ENCODE data around the gene CNTFR. TPM values are rescaled to one million over a fixed set of nuclear protein-coding genes. Genes with fewer than 3 reads are reported as not detected.

Gene CNTFR
- total RNA-seq, 1 donor from 2014 or later: not detected

DNA sequence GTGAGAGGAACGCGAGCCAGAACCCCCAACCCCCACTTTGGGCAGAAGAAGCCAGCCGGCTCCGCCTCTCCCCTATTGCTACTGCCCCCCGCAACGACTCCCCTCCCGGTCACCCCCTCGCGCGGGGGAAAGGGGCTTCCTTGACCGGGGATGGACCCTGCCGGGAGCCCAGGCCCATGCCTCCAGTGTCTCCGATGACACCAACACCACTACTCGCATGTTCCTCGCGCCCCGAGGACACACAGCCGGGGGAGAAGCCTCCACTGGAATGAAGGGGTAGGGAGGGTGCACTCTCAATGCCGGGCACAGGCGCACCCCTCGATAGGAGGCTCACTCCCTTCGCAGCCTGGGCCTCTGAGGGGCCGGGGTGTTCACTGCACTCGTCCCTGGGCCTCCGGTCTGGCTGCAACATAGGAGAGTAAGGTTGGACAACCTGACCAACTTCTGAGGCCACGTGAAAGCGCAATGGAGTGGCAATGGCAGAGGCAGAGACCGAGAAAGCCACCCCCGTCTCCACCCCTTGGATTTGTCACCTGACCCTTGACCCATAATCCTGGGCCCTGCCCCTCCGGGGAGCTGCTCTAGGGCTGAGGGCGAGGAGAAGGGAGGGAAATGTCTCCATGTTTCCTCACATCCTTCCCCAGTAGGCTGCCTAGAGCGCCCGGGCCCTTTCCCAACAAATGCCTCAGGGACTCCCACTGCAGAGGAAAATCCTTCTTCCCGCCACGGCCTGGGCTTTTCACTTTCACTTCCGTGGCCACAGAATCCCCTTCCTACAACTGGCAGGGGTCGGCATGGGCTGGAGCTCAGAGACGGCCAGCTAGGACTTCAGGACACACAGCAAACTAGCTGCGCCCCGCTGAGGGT is 1.1 kb upstream of the CNTFR start:
- no peak for DNase-seq (ENCODE audit: extremely low read depth, low read depth, low spot score)

DNA sequence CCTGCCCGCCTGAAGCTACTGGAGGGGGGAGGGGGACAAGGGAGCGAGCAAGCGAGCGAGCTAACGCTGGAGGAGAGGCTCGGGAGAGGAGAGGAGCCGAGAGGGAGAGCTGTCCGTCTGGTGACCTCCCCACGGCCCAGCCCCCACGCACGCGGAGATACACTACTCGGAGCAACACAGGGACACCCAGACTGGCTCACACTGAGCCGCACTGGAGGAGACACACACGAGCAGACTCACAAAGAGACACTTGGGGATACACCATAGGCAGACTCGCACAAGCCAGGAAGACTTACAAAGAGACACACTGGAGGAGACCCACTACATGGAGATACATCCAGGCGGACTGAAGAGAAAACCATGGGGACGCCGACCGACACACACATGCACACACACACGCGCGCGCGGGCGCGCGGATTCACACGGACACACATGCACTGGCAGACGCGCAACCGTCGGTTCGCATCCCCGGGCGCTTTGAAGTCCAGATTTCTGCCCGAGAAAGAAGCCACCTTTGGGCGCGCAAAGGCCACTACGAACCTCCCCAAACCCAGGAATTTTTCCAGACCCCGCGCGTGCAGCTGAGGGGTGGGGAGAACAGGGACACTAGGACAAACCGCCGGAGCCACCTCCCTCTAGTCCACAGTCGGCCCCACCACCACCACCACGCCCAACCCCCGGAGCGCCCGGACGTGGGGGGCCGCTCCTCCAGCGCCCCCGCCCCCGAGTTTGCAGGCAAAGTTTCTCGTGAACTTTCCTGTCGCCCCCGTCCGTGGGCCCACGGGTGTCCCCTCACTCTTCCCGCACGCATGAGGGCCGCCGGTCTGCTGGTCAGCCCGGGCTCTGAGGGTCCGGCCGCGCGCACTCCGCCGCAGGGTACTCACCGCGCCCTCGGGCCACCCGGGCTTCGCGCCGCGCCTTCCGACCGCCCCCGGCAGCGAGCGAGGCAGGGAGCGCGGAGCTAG is 571 bp downstream of the CNTFR start:
- no peak for DNase-seq (ENCODE audit: extremely low read depth, low read depth, low spot score)

DNA sequence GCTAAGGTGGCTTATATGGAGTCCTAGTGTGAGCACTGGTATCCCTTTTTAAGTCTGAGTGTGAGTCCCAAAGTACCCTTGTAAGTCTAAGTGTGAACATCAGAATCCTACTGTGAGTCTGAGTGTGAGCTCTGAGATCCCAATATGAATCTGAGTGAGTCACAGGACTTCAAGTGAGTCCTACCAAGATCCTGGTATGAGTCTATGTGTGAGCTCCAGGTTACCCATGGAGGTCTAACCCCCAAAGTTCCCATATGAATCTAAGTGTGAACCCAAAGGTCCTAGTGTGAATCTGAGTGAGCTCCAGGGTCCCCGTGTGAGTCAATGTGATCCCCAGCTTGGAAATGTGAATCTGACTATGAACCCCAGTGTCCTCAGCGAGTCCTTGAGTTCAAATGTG is 2.3 kb downstream of the CNTFR start:
- no peak for DNase-seq (ENCODE audit: extremely low read depth, low read depth, low spot score)

DNA sequence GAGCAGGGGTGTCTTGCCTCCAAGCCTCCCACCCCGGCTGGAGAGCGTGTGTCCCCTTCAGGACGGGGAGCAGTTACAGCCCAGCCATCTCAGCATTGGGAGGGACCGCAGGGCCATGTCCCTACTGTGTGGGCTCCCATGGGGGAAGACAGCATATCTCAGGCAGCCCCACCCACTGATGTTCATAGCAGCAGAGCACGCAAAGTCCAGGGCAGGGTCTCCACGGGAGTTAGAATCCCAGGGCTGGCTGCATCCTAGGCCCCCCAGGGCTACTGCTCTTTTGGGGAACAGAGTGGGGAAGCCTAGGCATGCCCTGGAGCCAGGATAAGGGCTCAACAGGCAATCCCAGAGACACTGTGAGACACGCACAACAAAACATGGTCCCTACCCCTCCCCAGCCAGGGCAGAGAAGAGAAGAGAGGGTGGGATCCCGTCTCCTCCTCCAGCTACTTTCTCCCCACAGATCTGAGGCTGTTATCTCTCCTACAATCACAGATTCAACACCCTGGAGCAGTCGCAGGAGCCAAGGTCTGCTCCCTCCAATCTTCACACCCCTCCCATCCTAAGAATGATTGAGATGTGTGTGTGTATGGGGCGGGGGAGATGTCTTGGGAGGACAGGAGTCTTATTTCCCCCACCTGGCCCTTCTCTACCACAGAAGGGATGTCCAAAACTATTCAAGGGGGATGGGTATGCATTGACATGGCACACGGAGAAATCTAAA is 3.4 kb downstream of the CNTFR start:
- no peak for DNase-seq (ENCODE audit: extremely low read depth, low read depth, low spot score)

DNA sequence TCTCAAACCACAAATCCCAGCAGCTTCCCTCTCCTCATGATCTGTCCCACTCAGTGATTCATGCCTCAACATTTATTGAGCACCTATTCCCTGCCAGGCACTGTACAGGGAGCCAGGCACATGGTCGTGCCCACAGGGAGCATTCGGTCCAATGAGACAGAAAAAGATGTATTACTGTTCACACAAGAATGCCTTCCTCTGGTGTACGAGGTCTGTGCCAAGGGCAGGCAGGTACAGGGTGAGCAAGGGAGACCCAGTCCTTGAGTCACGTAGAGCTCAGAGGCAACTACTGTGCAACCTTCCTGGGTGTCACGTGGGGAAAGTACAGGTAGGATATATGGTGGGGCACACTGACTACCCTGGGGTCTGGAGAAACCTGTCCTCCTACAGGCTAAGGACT is 4.6 kb downstream of the CNTFR start:
- no peak for DNase-seq (ENCODE audit: extremely low read depth, low read depth, low spot score)

DNA sequence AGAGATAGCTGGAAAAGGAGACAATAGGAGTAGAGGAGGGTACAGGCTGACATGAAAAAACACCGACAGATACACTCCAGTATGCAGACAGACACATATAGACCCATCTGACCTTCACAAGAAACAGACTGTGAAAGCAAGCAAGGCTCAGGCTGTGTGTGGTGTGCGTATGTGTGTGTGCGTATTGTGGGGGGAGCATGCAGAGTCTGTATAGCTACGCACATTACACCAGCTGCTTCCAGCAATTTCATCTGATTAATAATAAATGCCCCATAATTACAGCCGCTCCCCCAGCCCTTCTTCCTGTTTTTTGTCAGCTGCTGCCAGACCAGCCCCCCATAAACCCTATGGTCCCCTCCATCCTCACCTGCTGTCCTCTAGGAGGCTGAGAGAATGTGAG is 6.7 kb downstream of the CNTFR start:
- DNase-seq (ENCODE audit: extremely low read depth, low read depth, low spot score): no peak

DNA sequence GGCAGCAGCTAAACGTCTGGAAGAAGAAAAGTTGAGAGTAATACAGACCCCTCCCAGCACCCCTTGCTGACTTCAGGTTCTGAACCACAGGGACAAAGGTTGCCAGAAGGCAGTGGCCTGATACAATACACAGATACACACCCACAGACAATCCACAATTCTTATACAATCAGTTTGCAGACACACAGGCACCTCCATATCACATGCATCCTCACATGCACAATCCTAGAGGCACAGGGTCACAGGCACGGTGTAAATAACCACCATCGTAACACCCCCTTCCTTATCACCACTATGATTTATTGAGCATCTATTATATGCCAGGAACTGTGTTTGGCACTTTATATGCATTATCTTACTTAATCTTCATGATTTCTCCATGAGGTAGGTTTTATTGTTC is 8.2 kb downstream of the CNTFR start:
- no peak for DNase-seq (ENCODE audit: extremely low read depth, low read depth, low spot score)

DNA sequence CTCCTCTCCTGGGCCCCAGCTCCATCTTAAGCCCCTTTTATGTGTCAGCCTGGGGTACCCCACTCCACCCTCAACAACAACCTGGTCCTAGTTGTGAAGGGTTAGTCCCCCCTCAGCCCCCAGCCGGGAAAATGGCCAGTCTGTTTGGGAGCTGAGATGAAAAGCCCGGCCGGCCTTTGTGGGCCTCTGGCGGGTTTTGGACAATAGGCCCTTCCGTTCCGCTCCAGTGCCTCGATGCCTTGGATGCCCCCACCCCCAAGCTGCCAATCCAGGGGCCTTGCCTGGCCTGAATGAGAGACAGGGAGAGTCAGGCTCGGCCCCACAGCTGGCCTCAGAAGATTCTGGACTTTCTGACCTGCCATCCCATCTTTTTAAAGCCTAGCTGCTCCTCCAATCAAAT is 9.2 kb downstream of the CNTFR start:
- no peak for DNase-seq (ENCODE audit: extremely low read depth, low read depth, low spot score)

DNA sequence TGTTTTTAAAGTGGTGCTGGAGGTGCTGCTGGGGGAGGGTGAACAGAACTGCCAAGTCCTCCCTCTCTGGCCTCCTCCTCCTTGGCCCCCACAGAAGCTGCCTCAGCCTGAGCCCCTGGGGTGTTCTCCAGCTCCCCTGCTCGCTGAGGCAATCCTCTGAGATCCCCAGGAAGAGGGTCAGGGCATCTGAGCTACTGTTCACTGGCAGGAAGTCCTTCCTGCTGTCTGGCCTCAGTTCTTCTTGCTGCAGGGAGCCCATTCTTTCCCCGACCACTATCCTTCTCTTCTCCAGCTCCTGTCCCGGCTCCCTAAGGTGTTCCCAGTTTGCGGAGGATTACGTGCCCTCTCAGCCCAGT is 9.7 kb downstream of the CNTFR start:
- no peak for DNase-seq (ENCODE audit: extremely low read depth, low read depth, low spot score)

DNA sequence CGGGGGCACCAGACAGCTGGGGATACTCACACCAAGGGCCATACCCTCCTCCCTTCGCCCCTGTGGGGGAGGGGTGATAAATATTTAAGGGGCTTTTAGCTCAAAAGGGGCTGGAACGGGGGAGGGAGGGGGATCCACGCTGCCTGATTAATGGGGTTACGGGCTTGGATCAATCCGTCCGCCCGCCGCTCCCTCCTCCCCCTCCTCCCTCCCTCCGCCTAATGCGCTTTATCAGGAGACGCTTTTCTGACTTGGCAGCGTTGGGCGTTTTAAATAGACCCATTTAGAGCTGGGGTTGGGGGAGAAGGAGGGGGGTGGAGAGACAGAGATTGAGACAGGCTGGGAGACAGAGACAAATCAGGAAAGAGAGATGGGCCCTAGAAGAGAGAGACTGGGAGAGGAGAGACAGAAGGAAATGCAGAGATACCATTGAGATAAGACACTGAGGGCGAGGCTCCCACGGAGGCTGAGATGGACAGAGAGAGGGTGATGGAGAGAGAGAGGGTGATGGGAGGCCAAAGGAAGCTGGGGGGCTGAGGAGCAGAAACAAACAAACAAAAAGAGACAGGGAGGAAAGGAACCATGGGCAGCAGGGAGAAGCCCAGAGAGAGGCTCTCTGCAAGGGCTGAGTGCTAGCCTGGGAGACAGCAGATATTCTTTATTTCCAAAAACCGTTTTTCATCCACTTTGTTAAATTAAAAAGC is 10.3 kb downstream of the CNTFR start:
- DNase-seq (ENCODE audit: extremely low read depth, low read depth, low spot score): no peak

DNA sequence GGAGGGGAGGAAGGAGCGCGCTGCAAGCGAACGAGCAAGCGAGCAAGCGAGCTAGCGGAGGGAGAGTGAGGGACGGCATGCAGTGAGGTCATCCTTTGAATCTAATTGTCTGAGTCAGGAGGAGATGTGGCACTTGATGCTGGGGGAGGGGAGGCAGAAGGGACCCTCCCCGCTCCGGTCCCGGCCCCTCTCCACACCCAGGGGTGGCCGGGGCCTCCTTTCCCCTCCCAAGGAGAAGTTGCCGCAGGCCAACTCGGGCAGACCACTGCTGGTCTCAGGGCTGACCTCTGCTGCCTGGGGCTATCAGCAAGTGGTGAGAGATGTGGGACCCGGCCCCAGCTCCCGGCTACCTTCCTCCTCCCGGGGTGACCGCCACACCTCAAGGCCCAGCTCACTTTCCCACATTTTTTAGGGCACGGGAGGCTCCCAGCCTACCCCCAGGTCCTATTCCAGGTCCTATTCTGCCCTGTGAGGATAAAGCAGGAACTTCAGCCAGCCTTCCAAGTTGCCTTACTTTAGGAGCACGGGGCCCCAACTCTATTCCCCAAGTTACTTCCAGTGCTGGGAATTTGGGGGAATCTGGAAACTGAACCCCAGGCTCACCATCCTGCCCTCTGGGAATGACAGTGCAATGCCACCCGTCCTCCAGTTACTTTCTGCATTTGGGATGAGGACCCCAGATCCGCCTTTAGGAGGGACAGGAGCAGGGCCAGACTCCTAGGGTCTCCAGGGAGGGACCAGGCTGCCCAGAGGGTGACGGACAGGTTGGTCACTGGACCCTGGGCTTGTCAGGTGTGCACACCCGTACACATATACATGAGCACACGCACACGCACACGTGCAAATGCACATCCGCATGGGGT is 11.1 kb downstream of the CNTFR start:
- no peak for DNase-seq (ENCODE audit: extremely low read depth, low read depth, low spot score)

DNA sequence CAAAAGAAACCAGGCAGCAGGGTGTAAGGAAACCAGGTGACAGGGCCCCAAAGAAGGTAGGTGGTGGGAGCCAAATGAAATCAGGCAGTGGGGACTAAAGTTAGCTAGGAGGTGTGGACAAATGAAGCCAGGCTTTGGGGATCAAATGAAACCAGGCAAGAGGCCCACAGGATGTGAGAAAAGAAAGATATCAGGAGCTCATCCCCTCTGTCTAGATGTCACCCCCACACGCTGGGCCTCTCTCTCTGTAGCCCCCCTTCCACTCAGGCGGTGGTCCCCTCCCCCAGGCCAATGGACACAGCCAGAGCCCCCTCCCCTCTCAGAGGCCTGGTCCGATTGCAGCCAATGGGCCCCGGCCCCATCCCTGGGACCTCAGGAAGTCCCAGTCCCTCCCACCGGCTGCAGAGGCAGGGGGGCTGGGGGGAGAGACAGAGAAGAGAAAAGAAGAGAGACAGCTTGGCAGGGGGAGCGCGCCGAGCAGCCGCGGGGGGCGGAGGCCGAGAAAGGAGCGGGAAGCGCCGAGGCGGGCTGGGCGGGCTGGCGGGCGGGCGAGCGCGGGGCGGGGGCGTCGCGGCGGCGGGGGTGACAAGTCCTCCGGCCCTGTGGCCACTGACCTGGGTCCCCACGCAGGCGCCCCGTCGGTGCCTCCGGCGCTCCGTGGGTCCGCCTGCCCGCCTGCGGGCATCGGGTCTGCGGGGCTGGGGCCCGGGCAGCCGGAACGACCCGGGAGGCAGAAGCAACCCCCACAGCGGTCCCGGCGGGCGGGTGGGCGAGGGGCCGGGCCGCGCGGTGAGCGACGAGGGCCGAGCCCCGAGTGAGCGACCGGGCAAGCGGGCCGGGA is 11.9 kb downstream of the CNTFR start:
- DNase-seq (ENCODE audit: extremely low read depth, low read depth, low spot score): no peak

DNA sequence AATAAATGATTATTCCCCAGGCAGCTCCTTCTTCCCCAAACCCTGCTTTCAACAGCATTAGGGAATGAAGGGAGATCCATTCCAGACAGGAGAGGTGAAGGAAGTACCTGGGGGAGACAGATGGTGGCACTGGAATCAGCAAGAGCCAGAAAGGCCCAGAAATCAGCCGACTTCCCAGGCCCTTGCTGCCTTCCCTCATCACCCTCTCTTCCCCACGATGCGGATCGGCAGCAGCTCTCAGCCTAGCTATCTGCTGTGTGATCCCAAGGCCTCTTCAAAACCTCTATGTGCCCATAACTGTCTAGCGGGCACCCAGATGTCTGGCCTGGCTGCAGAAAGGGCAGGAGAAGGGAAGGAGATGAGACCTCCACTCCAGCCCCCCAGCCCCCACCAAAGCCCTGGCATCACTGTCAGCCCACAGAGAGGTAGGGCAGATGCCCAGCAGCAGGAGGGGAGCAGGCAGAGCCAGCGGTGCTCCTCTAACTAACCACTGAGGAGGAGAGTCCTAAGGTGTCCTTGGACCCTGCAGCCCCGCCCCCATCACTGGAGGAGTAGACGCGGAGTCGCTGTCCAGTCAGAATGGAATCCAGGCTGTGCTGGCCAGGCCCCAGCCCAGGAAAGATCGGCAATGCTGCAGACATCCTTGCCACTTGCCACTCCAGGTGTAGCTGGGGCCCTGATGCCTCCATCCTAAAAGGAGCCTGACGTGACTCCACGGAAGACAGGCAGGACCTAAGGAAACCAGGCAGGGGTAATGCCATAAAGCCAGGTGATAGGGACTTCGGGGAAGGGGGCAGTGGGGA is 12.7 kb downstream of the CNTFR start:
- no peak for DNase-seq (ENCODE audit: extremely low read depth, low read depth, low spot score)

DNA sequence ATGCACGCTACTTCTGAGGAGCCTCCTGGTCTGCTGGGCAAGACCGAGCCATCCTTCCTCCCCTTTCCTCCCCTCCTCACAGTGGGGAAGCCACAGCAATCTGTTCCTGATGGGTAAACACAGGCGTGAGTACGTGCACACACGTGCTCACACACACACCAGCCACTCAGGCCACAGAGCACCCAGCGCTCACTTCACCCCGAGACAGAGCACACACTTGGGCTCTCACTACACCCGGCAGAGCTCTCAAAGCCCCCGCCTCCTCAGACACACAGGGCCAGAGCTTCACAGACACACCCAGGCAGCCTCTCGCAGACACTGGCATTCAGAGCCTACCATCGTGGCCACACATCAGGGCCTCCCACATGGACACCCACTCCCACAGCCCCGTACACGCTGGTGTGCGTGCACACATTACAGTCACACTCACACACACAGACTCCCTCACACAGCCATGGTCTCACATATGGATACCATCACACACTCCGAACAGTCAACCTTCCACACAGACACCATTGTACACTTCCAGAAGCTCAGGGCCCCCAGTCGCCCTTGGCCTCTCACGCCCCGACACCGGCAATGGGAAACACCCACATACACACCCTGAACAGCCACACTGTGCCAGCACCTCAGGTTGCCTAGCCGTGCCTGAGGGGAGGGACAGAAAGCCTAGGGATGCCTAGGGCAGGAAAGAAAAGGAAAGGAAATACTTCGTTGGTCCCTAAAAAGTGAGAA is 13.5 kb downstream of the CNTFR start:
- no peak for DNase-seq (ENCODE audit: extremely low read depth, low read depth, low spot score)

DNA sequence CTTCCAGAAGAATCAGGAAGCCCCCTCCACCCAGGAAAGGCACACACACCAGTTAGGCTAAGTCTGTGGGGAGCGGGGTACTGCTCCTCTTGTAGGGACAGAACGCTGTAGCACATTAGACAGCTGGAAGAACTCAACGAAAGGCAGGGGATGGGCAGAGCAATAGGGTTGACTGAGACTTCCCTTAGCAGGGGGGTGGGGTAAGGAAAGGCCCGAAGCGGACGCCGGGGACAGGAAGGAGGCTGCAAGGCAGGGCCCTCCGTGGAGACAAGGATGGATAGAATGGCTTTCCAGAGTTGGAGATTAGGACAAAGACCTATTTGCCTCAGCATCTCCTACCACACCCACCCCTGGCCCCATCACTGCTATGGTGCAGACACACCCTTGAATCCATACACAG is 14.3 kb downstream of the CNTFR start:
- DNase-seq (ENCODE audit: extremely low read depth, low read depth, low spot score): no peak

DNA sequence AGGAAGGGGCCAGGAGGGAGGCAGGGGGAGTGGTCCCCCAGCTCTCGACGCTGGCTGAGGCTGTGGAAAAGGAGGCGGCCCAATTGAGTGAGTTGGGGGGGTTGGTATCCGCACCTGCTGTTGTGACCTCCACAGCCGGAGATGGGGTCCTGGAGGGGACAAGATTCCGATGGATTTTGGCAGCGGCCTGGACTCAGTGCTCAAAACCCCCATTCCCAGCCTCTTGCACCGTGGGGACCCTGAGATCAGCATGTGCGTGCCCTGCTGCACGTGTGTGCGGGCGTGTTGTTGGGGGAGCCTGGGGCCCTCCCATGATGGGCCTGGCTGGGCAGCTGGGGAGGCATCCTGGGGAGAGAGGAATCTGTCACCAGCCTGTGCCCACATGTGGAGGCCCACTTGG is 15.0 kb downstream of the CNTFR start:
- no peak for DNase-seq (ENCODE audit: extremely low read depth, low read depth, low spot score)

DNA sequence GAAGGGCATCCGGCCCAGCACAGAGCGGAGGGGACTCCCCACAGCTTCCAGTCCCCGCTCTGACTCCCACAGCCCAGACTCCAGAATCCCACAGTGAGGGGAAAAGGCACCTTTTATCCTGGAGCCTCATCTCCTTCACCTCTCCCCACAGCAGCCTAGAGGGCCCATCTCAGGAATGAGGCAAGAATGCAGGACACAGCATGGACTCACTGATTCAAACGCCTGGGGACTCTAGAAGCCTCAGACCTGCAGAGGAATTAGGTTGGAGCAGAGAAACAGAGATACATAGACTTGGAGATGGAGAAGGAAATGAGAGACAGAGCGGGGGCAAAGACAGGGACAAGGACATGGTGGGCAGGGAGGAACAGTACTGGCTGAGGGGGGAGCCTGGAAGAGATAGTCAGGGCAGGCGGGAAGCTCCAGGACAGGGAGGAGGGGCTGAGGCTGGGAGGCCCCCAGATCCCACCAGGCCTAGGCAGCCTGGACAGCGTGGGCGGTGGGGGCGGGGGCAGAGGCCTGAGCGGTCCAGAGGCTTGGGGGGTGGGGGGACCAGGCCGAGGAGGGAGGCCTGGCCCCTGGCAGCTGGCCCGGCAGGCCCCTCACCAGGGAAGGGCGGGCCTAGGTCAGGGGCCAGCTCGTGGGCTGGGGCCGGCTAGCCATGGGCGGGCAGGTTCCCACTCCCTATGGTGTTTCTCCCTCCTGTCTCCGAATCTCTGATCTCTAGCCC is 15.8 kb downstream of the CNTFR start:
- no peak for DNase-seq (ENCODE audit: extremely low read depth, low read depth, low spot score)
